NCI-H146 treated with DMSO at 0.1 percent for 48 hours (cell line): ENCODE data around the gene CARD19.
A peak's percentile ranks its signal among the peaks of the same experiment; 100 is the strongest.
"Not testable (repeated sequence)": the region's sequence is repeated elsewhere in the genome, so short reads cannot be mapped to it uniquely, and the experiment has no call there.

Source experiments
- DNase-seq: peaks from one replicate; lab custom pipeline; 2025; ENCODE audit not compliant: unreplicated experiment; lab: John Stamatoyannopoulos, UW

Gene CARD19

DNA sequence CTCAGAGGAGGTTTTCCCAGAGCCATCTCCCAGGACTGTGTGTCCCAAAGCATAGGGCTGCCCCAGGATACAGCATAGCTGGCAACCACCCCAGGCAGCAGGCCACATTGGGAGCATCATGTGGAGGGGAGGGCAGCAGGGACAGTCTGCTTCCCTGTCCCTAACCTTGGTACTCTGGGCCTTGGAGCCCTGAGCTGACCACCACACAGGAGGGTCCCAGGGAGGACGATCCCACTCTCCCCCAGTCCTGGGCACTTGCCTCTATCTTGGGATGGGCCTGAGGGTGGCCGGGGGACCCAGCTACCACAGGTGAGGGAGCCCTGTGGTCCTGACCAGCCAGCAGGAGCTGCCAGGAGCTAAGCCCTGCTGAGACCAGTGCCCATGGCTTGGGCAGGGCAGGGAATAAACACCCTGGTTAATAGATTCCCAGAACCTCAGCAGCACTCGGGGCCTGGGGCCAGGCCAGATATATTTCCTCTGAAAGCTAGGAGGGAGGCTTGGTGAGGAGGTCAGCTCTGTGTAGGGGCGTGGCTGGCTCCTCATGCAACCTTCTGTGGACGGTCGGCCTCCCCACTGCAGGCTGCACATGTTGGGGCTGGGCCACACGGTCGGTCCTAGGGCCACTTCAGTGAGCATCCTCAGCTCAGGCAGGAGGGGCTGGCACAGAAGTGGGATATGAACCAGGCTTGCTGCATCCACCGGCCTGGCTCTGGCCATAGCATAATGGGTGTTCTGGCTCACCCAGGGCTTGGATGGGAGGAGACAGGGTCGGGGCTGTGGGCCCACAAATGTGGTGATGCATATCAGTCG lies 33.9 kb downstream of the CARD19 start:
- no peak for DNase-seq

DNA sequence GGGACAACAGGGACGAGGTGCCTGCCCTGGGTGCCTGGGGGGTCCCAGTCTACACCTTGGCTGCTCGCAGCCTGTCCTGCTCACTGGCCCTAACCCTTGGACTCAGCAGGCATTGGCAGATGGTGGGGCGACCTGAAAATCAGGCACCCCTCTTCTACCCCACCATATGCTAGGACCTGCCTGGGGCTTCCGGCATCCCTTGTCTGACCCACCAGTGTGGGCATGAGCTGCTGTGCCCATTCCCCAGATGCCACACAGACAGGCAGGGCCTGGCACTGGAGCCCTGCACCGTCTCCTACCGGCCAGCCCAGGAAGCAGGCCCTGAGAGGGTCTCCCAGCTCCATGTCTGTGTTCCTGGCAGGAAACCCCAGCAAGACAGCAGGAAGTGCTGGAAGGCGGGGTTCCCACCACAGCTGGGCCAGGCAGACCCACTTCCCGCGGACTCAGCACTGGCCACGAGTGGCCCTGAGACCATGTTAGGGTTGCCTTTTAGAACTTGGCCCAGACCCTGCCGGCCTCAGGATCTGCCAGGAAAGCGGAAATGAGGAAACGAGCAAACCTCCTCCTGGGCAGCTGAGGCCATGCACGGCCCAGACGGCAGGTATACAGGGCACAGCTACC lies 35.0 kb downstream of the CARD19 start:
- DNase-seq = no peak

- DNase-seq = no peak
These were observed 35.7 kb downstream of the CARD19 start for GRCh38 chr9:93131599-93132286.

DNA sequence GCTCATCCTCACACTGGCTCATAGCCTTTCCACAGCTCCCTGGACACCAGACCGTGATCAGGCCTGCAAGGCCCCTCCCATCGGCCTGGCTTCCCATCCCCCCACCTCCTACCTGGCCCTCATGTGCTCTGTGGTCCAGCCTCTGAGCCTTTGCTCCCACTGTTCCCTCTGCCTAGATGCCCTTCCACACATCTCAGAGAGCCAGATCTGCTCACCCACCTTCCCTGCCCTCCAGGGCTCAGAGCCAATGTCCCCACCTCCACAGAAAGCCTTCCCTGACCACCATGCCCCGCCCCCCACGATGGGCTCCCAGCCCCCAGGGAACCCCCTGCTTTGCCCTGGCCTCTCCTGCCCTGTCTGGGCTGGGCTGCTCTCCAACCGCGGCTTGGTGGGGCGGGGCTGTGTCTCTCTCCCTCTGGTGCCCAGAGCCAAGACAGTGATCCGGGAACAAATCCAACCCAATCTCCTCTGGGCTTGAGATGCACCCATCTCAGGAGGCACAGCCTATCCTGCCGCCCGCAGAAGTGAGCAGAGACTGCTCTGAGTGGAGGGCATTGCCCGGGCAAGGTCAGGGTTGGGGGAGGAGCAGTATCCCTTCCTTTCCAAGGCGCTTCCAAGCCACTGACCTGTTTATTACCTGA lies 36.4 kb downstream of the CARD19 start:
- no peak for DNase-seq

GRCh38 chr9:93132946-93133680 lies 37.1 kb downstream of the CARD19 start:
- DNase-seq = no peak

- DNase-seq = peak; percentile 15
These were observed 37.6 kb downstream of the CARD19 start for GRCh38 chr9:93133681-93134014.

GRCh38 chr9:93134015-93134739 lies 38.2 kb downstream of the CARD19 start, which contains the start of gene NINJ1:
NINJ1 (minus strand) TSS chr9:93134251; CDS start chr9:93134217, 34 bp downstream.
- DNase-seq = peak; percentile 26

DNA sequence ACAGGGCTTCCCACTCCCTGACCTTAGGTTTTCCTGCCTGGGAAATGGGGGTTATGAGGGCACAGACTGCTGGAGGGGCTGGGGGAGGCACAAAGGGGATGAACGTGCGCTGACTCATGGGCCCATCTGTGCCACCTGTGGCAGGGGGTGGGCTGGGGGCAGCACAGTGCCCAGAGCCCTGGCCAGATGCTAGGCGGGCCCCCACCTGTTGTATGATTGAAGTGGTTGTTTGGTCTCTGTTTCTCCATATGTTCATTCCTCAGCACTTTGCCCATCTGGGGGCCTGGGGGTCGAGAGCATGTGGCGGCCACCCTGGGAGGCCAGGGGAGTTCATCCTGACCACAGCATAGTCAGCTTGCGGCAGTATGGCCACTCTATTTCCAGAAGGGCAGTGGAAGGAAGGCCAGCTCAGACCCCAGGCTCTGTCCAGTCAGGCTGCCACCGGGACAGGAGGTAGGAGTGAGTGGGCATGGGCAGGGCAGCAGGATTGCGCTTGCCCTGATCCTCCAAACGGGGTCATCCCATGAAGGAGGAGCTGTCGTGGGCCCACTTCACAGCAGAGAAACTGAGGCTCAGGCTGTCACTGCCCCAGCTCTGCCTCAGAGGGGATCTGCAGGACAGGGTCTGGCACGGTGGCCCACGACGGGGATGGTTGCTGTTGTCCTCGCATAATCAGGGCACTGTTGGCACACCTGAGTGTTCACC lies 38.9 kb downstream of the CARD19 start:
- DNase-seq = no peak

DNA sequence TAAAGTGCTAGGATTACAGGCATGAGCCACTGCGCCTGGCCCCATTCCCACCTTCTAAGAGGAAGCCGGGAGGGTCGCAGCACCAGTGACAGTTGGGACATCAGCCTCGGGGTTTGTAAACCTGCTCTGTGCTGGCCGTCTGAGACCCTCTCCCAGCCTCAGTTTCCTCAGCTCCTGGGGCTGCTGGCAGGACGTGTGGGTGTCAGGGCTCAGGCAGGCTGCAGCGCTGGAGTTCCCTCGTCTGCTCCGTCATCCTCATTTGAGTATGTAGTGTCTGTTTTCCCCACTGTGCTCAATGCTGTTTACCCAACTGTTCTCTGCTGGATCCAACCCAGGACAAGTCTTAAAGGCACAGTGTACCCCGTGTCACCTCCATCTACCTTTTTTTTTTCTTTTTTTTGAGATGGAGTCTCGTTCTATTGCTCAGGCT lies 40.0 kb downstream of the CARD19 start:
- DNase-seq = no peak

DNA sequence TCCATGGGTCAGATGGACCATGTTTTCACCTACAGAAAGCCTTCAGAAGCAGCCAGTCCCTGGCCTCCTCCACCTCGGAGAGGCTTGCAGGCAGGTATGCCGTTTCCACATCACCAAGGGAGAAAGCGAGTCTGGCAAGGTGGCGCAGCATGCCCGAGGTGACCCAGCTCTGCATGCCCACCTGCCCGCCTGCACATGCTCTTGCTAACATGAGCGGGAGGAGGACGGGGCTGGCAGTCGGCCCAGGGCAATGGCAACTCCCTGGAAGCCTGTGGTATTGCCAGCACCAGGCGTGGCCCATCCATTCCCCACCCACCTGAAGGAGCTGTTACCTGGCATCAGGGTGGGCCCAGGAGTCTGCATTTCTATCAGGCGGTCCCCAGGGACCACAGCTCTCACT lies 41.3 kb downstream of the CARD19 start:
- no peak for DNase-seq

DNA sequence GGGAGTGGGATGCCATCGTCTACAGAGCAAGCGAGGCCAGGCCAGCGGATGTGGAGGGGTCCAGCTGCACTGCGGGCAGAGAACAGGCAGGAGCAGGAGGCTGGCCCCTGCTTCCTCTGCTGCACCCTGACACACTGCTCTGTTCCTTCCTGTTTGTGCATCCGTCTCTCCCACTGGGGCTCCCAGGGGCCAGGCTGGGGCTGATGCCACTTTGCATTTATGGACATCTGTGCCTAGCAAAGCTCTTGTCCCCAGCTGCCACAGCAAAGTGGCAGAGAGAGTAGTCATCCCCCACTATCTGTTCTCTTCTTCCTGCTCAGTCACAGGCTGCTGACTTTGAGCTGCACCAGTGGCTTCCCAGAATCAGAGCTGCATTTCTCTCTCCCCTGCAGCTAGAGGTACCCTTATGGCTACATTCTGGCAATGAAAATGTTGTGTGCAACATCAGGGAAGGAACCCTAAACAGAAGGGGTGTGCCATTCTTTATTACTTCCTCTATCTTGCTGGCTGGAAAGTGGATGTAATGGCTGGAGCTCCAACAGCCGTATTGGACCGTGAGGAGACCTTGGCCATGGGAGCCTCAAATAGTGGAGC lies 42.3 kb downstream of the CARD19 start:
- no peak for DNase-seq

GRCh38 chr9:93139365-93140182 lies 43.6 kb downstream of the CARD19 start:
- DNase-seq = no peak

DNA sequence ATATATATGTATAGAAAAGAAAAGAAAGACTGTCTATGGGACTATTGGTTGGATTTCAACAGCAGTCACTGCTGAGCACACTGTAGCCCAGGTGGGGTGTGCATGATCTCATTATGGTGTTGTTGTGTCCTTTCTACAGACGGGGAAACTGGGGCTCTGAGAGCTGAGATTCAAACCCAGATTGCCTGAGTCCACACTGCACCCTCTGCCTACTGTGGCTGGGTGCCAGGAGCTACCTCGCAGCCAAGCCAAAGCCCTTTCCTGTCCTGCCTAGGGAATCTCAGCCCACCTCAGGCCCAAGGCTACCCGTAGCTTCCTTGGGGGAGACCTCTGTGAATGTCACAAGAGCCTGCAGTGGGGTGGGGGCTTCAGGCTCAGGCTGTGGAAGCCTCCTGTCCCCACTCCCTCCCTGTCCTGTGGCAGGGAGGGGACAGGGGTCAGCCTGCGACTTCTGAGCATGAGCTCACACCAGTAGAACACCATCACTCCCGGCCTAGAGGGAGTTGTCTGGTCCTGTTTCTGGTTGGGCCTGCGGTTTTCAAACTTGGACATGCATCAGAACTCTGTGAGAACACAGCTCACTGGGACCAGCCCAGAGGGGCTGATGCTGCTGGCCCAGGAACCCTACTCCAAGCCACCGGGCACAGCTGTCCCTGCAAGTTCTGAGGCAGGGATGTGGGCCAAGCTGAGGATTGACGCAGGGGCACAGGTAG lies 45.9 kb downstream of the CARD19 start:
- DNase-seq = no peak

DNA sequence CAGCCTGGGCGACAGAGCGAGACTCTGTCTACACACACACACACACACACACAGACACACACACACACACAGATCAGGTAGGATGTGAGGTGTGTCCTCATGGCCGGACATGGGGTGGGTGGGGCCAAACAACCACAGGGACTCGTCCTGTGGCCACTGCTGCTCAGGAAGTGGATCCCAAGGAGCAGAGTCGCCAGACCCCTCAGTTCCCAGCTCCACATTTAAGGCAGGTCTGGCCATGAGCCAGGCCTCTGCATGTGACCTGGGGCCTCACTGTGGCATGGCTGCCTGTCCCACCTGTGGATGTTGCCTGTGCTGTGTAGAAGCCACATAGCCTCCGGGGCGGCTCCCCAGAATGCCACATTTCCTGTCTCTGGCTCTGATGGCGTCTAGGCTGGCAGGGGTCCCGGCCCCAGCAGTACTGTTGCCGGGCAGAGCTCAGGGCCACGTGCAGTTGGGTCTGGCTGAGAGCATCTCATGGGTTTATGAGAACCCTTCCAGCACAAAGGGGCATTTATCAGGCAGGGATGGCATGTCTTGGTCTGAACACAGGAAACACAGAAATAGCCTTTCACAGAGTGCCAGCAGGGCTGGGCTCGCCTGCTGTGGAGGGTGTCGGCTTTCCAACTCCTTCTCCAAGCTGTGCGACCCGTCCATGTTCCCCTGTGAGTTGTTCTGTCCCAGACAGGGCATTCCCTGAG lies 48.0 kb downstream of the CARD19 start:
- DNase-seq = no peak

DNA sequence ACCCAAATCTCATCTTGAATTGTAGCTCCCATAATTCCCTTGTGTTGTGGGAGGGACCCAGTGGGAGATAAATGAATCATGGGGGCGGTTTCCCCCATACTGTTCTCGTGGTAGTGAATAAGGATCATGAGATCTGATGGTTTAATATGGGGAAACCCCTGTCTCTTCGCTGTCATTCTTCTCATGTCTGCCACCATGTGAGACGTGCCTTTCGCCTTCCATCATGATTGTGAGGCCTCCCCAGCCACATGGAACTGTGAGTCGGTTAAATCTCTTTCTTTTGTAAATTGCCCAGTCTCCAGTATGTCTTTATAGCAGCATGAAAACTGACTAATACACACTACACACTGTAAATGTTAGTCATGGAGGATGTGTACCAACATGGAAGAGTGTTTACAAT lies 50.7 kb downstream of the CARD19 start:
- not testable (repeated sequence) for DNase-seq

- DNase-seq = no peak
These were observed 51.6 kb downstream of the CARD19 start for GRCh38 chr9:93147632-93148031.

- DNase-seq = no peak
These were observed 52.7 kb downstream of the CARD19 start for GRCh38 chr9:93148721-93149120.
